AG04450 (cell line): ENCODE results near the gene FLNC. TPM values are rescaled to one million over a fixed set of nuclear protein-coding genes. Genes with fewer than 3 reads are reported as not detected.

Source experiments
- CTCF ChIA-PET: fragments of 300-600, 350-600 bp; formaldehyde crosslinking; extraction: SDS; loops from one replicate; lab custom pipeline; 2022; ENCODE audit warnings: antibody characterized with exemption, inconsistent platforms; lab: Charles Lee
- POLR2A ChIA-PET: fragments of 350-600 bp; formaldehyde crosslinking; extraction: SDS; loops from one replicate; lab custom pipeline; 2021; ENCODE audit warnings: antibody characterized with exemption, inconsistent platforms; lab: Yijun Ruan, JAX
- DNase-seq: peaks from one replicate; pipeline ENCODE4 v3.0.0-alpha.2; 2011; ENCODE audit warnings: low read depth, low spot score
- H3K27ac ChIP-seq: one replicate; pipeline ENCODE4 v1.5.1; 2012; ENCODE audit warnings: low read depth, low read length, control low read depth
- H3K27me3 ChIP-seq: one replicate; pipeline ENCODE4 v1.6.0; 2012; ENCODE audit warnings: low read length; ENCODE audit not compliant: control insufficient read depth, insufficient read depth
- H3K4me3 ChIP-seq: 2 replicates; pipeline ENCODE4 v1.5.1; 2011; ENCODE audit warnings: mild to moderate bottlenecking, low read depth, low read length, control low read depth
- H3K9me3 ChIP-seq: 2 replicates; pipeline ENCODE4 v1.5.1; 2012; ENCODE audit warnings: low read length; ENCODE audit not compliant: control insufficient read depth, insufficient read depth
- polyA plus RNA-seq: library from polyadenylated mRNA; depleted of rRNA; stranded (reverse); fragments of >200 nt; gene quantifications from 2 replicates; pipeline ENCODE4 v1.2.3, GENCODE V29; 2011
- TF ChIP-seq, protein P1 (sequence below): IDR thresholded peaks from 2 replicates; pipeline ENCODE4 v1.5.1; 2011; ENCODE audit warnings: low read depth, low read length, control low read depth, inconsistent platforms

Gene FLNC
- polyA plus RNA-seq, 1 experiment, result 25.8 TPM

DNA sequence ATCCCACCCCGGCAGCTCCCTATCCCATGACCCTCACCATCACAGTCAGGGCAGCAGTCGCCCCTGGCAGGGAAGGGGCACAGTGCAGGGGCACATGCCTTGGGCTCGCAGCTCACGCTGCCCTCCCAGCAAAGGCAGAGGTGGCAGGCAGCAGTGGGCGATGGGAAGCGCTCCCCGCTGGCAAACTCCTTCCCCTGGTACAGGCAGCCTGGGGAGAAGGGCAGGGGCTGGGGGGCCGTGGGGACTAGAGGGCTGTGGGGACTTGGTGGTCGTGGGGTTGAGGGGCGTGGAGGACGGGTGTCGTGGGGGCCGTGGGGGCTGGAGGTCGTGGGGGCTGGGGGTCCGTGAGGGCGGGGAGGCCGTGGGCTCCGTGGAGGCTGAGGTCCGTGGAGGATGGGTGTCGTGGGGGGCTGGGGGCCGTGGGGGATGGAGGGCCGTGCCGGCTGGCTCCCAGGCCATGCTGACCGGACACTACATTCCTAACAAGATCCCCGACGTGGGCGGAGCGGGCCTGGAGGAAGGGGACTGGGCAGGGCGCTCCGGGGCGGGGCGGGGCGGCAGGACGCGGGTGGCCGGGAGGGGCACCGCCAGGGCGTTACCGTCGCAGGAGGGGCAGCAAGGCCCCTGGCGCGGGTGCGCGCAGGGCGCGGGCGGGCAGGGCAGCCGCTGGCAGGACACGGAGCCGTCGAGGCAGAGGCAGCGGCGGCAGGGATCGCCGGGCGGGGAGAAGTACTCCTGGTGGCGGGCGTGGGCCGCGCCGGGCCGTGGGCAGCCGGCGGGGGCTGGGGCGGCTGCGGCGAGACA lies 60.3 kb downstream of the FLNC start:
- peaks cover 6% of the 10 kb centered on the region for H3K27me3 ChIP-seq
- no peak overlapping the region for H3K27ac ChIP-seq
- TF ChIP-seq, protein P1, sequence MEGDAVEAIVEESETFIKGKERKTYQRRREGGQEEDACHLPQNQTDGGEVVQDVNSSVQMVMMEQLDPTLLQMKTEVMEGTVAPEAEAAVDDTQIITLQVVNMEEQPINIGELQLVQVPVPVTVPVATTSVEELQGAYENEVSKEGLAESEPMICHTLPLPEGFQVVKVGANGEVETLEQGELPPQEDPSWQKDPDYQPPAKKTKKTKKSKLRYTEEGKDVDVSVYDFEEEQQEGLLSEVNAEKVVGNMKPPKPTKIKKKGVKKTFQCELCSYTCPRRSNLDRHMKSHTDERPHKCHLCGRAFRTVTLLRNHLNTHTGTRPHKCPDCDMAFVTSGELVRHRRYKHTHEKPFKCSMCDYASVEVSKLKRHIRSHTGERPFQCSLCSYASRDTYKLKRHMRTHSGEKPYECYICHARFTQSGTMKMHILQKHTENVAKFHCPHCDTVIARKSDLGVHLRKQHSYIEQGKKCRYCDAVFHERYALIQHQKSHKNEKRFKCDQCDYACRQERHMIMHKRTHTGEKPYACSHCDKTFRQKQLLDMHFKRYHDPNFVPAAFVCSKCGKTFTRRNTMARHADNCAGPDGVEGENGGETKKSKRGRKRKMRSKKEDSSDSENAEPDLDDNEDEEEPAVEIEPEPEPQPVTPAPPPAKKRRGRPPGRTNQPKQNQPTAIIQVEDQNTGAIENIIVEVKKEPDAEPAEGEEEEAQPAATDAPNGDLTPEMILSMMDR, result no peak
- DNase-seq, result no peak
- peaks cover 3% of the 10 kb centered on the region; the same call in 1 of the 2 replicates for H3K9me3 ChIP-seq
- ChIA-PET CTCF (no interaction called here), POLR2A (no interaction called here)
- H3K4me3 ChIP-seq, result no peak overlapping the region

DNA sequence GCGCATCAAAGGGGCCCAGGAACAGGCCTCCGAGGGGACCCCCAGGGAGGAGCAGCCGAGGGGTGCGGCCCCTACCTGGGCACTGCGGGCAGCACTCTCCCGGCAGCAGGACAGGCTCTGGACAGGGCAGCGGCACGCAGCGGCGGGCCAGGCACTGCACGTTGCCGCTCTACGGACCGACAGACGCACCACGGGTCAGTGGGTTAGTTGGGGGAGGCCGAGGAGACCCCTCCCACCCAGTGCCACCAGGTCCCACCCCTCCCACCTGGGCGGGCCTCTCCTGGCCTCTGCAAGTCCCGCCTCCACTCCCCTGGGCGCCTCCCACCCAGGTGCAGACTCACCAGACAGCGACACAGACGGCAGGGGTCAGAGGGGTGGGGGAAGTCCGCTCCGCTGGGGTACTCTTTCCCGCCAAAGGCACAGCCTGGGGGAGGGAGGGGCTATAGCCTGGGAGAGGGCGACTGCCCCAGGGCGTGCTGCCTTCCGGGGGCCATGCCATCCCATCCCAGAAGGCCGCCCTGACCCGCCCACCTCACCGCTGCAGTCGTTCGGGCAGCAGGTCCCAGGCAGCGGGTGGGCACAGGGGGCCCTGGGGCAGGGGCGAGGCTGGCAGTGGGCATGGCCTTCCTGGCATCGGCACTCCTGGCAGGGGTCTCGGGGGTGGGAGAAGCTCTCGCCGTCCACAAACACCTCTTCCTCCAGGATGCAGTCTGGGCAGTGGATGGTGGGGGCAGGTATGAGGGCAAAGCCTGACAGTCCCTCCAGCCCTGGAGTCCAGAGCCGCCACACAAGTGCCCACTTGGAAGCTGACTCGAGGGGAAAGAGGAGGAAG lies 61.1 kb downstream of the FLNC start:
- ChIA-PET POLR2A (no interaction called here), CTCF (interaction anchor here (1.4 kb wide), 1 partner anchor 8 kb away, joined by 5 read pairs; no protein-coding TSS in a partner anchor)
- TF ChIP-seq, protein P1, result no peak
- H3K9me3 ChIP-seq, result peaks cover 3% of the 10 kb centered on the region; the same call in 1 of the 2 replicates
- peaks cover 6% of the 10 kb centered on the region for H3K27me3 ChIP-seq
- no peak overlapping the region for H3K4me3 ChIP-seq
- no peak overlapping the region for H3K27ac ChIP-seq
- no peak for DNase-seq

DNA sequence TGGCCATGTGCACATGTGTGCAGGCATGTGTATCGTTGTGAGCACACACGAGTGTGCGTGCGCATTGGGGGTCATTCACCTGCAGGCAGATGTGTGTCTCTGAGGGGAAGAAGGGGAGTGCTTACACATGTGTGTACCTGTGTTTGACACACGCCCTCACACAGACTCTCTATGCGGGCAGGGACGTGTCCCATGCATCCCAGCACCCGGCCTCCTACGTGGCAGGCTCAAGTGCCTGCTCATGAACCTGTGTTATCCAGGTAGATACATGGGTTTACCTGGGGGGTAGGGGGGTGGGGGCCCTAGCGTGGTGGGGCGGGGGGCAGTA lies 61.7 kb downstream of the FLNC start:
- TF ChIP-seq, protein P1, result no peak
- POLR2A ChIA-PET, result no interaction called here
- Histone ChIP-seq H3K4me3 (no peak overlapping the region), H3K9me3 (peaks cover 3% of the 10 kb centered on the region; the same call in 1 of the 2 replicates), H3K27me3 (peaks cover 6% of the 10 kb centered on the region), H3K27ac (no peak overlapping the region)
- CTCF ChIA-PET, result interaction anchor here (1.4 kb wide), 1 partner anchor 9 kb away, joined by 5 read pairs; no protein-coding TSS in a partner anchor
- no peak for DNase-seq

DNA sequence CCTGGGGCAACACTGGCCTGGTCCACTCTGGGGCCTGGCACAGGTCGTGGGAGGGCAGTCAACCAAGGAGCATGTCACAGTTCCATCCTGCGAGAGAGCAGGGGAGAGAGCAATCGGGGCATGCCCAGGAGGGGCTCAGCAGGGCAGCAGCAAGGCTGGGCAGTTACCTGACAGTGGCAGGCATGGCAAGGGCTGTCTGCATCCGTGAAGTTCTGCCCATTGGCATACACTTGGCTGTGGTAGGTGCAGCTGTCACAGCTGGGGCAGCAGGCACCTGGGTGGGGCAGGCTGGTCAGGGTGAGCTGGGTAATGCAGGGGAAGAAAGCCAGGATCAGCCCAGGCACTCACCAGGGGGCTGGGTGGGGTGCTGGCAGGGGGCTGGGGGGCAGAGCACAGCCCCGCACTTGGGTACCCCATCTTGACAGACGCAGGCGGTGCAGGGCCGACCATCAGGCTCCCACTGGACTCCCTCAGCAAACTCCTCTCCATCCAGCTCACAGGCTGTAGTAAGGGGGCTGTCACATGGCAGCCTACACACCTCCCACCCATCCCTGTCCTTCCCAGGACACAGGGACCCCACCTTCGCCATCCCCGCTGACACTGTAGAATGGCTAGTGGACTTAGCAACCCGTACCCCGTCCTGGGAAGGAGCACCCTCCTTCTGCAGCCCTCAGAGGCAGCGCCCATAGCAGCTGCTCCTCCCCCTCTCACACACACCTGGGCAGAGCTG lies 62.5 kb downstream of the FLNC start:
- Histone ChIP-seq H3K9me3 (peaks cover 3% of the 10 kb centered on the region; the same call in 1 of the 2 replicates), H3K27ac (no peak overlapping the region), H3K4me3 (no peak overlapping the region), H3K27me3 (peaks cover 6% of the 10 kb centered on the region)
- CTCF ChIA-PET, result interaction anchor here (1.4 kb wide), 1 partner anchor 9 kb away, joined by 5 read pairs; no protein-coding TSS in a partner anchor
- DNase-seq, result no peak
- TF ChIP-seq, protein P1, result no peak
- POLR2A ChIA-PET, result no interaction called here
